GM19397 (cell line): ENCODE measurements around the gene FURIN.
"Not testable (repeated sequence)": the region's sequence is repeated elsewhere in the genome, so short reads cannot be mapped to it uniquely, and the experiment has no call there.

Experiments used
- ATAC-seq: cut with Tn5 transposase; IDR thresholded peaks from one replicate; pipeline ENCODE4 v1.9.1; 2021; ENCODE audit warnings: mild to moderate bottlenecking, moderate library complexity; ENCODE audit not compliant: unreplicated experiment

The FURIN gene

DNA sequence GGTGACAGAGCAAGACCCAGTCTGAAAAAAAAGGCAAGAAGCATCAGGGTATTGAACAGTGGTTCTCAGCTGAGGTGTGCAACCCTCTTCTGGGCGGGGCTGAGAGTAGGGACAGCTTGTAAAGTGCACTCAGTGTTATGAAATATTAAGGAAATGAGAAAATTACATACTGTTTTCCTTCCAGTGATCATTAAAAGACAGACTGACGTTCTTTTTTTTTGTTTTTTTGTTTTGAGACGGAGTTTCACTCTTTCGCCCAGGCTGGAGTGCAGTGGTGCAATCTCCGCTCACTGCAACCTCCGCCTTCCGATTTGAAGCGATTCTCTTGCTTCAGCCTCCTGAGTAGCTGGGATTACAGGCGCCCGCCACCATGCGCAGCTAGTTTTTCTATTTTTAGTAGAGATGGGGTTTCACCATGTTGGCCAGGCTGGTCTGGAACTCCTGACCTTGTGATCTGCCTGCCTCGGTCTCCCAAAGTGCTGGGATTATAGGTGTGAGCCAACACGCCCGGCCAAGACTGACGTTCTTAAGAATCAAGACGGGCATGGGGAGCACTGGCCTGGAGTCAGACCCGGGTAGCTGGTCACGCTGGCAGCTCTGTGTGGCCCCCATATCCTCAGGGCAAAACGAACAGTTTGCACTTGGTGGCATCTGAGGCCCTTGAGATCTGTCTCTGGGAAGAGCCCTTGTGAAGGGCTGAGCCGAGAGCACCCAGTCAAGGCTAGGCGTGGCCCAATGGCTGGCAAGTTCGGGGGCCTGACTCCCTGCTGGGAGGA is 46.1 kb downstream of the FURIN start:
- ATAC-seq = no peak

- ATAC-seq = no peak
Observed at GRCh38 chr15:90915216-90915807, 46.9 kb downstream of the FURIN start.

- no peak for ATAC-seq
Observed at GRCh38 chr15:90915808-90916440, 47.5 kb downstream of the FURIN start.

DNA sequence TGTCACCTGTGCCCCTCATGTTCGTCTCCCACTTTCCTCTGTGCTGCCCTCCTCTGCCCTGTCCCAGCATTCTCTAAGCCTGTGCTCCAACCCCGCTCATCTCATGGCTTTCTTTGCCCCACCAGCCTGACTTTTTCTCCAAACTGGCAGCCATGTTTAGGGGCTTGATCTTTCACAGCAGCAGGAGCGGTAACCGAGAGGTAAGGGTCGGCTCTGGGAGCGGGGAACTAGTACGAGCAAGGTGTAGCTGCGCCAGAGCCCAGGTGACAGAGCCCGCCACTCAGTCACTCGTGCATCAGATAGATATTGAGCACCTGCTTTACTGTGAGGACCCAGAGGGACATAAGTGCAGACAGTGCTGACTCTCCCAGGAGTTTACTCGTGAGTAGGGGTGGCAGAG is 48.1 kb downstream of the FURIN start:
- ATAC-seq = no peak

GRCh38 chr15:90917569-90917968 is 49.2 kb downstream of the FURIN start:
- ATAC-seq = no peak

DNA sequence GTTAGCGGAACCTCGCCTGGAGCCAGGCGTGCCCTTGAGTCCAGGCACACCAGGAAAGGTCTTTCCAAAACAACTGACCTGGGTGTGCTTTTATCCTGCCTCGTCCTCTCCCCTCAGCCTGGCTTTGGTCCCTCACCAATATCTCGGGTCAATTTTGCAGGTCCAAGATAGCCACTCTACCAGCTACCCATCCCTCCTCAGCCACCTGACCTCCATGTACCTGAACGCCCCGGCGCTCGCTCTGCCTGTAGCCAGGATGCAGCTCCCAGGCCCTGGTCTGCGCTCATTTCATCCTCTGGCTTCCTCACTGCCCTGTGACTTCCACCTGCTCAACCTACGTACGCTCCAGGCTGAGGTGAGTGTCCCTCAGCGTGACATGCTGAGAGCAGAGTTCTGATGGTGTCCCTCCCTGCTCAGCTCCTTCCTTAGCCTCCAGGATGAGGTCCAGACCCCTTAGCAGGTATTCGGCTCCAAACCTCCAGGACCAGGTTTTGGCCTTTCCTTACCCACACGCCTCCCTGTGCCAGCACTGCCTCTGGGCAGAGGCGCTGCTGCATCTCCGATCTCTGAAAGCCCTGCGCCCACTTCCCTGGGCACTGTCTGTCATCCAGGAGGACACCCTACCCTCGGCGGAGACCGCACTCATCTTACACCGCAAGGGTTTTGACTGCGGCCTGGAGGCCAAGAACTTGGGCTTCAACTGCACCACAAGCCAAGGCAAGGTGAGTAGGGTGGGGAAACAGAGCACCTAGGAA is 49.8 kb downstream of the FURIN start:
- no peak for ATAC-seq

GRCh38 chr15:90918835-90919234 is 50.4 kb downstream of the FURIN start:
- ATAC-seq = no peak

DNA sequence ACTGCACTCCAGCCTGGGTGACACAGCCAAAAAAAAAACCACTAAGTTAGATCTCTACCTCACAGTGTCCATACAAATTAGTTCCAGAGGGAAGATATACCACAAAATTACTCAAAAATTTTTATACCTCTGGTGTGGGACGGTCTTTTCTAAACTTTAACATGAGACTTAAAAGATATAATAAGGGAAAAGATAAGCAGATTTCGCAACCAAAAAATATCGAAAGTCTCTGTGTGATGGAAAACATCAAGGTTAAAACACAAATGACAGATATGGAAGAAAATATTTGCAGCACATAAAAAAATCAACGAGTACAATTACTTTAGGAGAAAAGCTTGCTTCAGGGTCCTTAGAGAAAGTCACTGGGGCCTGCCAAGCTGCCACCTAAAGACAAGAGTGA is 53.5 kb downstream of the FURIN start:
- no peak for ATAC-seq

DNA sequence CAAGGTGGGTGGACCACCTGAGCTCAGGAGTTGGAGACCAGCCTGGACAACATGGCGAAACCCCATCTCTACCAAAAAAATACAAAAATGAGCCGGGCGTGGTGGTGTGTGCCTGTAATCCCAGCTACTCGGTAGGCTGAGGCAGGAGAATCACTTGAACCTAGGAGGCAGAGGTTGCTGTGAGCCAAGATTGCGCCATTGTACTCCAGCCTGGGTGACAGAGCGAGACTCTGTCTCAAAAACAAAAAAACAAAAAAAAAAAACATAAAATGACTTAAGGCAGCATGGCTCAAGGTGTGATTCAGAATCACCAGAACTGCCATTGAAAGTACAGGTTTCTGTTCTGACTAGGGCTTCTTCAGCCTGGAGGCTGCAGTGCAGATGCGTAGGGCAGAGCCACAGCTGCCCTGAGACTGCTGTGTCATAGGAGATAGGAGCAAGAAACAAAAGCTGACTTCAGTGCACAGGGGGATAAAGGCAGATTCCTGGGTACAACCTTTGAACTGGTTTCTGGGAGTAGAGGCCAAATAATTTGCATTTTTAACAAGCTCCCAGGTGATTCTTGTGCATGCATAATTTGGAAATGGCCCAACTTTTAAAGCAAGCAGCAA is 54.4 kb downstream of the FURIN start:
- ATAC-seq = peak; percentile 85

GRCh38 chr15:90924375-90924774 is 56.0 kb downstream of the FURIN start:
- no peak for ATAC-seq

- ATAC-seq = not testable (repeated sequence)
Observed at GRCh38 chr15:90926766-90927165, 58.4 kb downstream of the FURIN start.

DNA sequence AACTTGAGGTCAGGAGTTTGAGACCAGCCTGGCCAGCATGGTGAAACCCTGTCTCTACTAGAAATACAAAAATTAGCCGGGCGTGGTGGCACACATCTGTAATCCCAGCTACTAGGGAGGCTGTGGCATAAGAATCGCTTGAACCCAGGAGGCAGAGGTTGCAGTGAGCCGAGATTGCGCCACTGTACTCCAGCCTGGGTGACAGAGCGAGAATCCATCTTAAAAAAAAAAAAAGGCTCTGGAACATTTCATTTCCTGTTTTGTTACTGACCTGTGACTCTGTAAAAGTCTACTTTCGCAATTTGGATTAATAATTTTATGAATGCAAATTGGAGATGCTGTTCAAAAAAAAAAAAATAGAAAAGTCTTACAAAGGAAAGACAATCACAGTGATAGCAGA is 59.7 kb downstream of the FURIN start:
- ATAC-seq = not testable (repeated sequence)

- no peak for ATAC-seq
Observed at GRCh38 chr15:90929246-90930019, 61.0 kb downstream of the FURIN start.

DNA sequence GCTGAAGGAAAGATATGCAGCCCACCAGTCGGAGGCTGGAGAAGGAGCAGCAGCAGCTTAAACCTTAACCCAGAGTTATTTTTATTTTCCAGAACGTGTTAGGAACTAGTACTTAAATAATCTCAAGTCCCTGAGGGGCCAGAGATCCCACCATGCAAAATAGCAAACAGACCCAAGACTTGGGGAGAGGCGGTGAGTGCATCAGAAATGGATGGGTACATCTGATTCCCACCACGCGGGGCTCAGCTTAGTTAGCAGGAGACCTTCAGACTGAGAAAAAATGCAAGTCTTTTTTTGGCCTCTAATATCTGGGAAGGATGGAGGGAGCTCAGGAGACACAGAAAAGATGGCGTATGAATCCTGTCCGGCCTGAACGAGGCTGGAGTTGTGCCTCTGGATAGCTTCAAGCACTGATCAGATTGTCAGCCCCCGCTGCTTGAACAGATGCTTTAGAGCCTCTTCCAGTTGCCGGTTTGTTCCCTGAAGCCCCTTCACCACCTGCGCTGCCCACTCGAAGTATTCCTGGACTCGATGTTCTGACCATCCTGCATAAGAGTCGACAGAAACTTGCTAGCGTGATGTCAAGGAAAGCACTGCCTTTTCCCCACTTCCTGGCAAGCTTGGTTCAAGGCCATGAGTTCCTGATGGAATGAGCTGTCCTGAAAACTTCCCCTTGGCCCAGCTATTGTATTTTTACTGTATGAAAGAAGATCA is 62.6 kb downstream of the FURIN start:
- no peak for ATAC-seq

DNA sequence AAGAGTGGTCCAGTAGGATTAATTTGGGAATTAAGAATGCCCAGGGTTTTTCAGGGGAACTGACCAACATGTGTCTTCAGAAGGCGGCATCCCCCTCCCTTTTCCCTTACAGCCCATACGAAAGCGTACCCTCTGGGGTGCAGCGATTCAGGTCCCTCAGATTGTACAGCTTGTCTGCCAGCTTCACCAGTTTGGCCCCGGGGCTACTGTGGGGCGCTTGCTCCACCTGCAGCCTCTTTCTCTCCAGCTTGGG is 63.1 kb downstream of the FURIN start:
- no peak for ATAC-seq

- ATAC-seq = peak; percentile 40
Observed at GRCh38 chr15:90931828-90932659, 63.7 kb downstream of the FURIN start, which contains the start of gene HDDC3. TSS of gene HDDC3 (minus strand) at chr15:90932549. CDS start at chr15:90932540, 9 bp downstream.

GRCh38 chr15:90932660-90932991 is 64.2 kb downstream of the FURIN start:
- ATAC-seq = no peak
